K562 (cell line): Measurements from ENCODE around the gene ZBTB20. TPM values are rescaled to one million over a fixed set of nuclear protein-coding genes. Genes with fewer than 3 reads are reported as not detected.

Source experiments
- ATAC-seq: fragments of 200-7000 bp; cut with Tn5 transposase; 3 replicates; pipeline ENCODE4 v1.9.1; 2020; ENCODE audit warnings: moderate library complexity
- BruUV-seq: library from RNA; stranded (reverse); fragments of 400-500 nt; replicated peaks from 2 replicates; lab custom pipeline; 2021; lab: Mats Ljungman, UMichigan
- CTCF ChIA-PET: fragments of 300-600 bp; formaldehyde crosslinking; extraction: SDS; loops from one replicate; lab custom pipeline; 2021; ENCODE audit warnings: low intra/inter-chr PET ratio; lab: Yijun Ruan, JAX
- POLR2A ChIA-PET: fragments of 300-600, 350-650 bp; sonication (Branson Sonifier 250); formaldehyde crosslinking; extraction: SDS; loops from one replicate; lab custom pipeline; 2021; ENCODE audit warnings: antibody characterized with exemption, inconsistent platforms; lab: Yijun Ruan, JAX
- DNase-seq, 4 experiments: peaks; one replicate each; pipeline versions ENCODE4 v3.0.0 to v3.0.0-alpha.2; 2011 to 2018; ENCODE audit warnings: low spot score in 3 of 4, mixed read lengths in 3 of 4; ENCODE audit errors: extremely low read depth in 1 of 4
- FAIRE-seq: peaks from 2 replicates; lab custom pipeline; 2011; peaks lifted over from hg19 to GRCh38; lab: Jason Lieb, UNC
- H2AFZ ChIP-seq: 2 replicates; pipeline ENCODE4 v1.6.0; 2011; ENCODE audit warnings: low read depth, low read length, control low read depth, inconsistent platforms
- H3K27ac ChIP-seq: fragments of 200-600 bp; 3 replicates; pipeline ENCODE4 v1.8.0; 2011; ENCODE audit warnings: low read depth, mild to moderate bottlenecking, control low read depth, inconsistent platforms, low read length, moderate library complexity, mixed read lengths; ENCODE audit errors: extremely low read depth
- H3K27me3 ChIP-seq, 2 experiments: fragments of 300-600 bp in 1 of 2; 2 replicates in 1 of 2; 3 replicates in 1 of 2; pipeline versions ENCODE4 v1.6.0 to v1.8.0; 2011; ENCODE audit warnings: inconsistent platforms in 2 of 2, low read length in 2 of 2, mild to moderate bottlenecking in 1 of 2, mixed read lengths in 1 of 2, moderate library complexity in 1 of 2; ENCODE audit not compliant: control insufficient read depth in 2 of 2, insufficient read depth in 2 of 2
- H3K36me3 ChIP-seq: fragments of 300-600 bp; 3 replicates; pipeline ENCODE4 v1.8.0; 2011; ENCODE audit warnings: mild to moderate bottlenecking, low read length, inconsistent platforms; ENCODE audit not compliant: control insufficient read depth, insufficient read depth
- H3K4me1 ChIP-seq, 2 experiments: fragments of 200-600 bp in 1 of 2; replicated peaks in 1 of 2; 2 replicates in 1 of 2; 3 replicates in 1 of 2; pipeline versions ENCODE4 v1.5.1 to v1.8.0; 2011; ENCODE audit warnings: inconsistent platforms in 2 of 2, low read length in 2 of 2, mild to moderate bottlenecking in 1 of 2, mixed read lengths in 1 of 2, moderate library complexity in 1 of 2; ENCODE audit not compliant: control insufficient read depth in 2 of 2, insufficient read depth in 2 of 2
- H3K4me2 ChIP-seq: 2 replicates; pipeline ENCODE4 v1.6.1; 2011; ENCODE audit warnings: low read length, control low read depth, inconsistent platforms, mixed read lengths; ENCODE audit not compliant: insufficient read depth
- H3K4me3 ChIP-seq: fragments of 200-600 bp; sonication (generic), shearing (Covaris generic); 2 replicates; pipeline ENCODE4 v1.5.1; 2016; ENCODE audit warnings: control low read depth, inconsistent platforms
- H3K79me2 ChIP-seq: fragments of 200-600 bp; 3 replicates; pipeline ENCODE4 v1.8.0; 2011; ENCODE audit warnings: low read length, inconsistent platforms; ENCODE audit not compliant: control insufficient read depth, insufficient read depth
- H3K9ac ChIP-seq, 2 experiments: 2 replicates each; pipeline versions ENCODE4 v1.6.0 to v1.6.1; 2011; ENCODE audit warnings: low read depth in 2 of 2, low read length in 2 of 2, control low read depth in 1 of 2, inconsistent platforms in 1 of 2, mild to moderate bottlenecking in 1 of 2, mixed read lengths in 1 of 2; ENCODE audit not compliant: insufficient read depth in 1 of 2
- H3K9me1 ChIP-seq: one replicate; pipeline ENCODE4 v1.6.0; 2011; ENCODE audit warnings: inconsistent platforms, mild to moderate bottlenecking, low read length, moderate library complexity; ENCODE audit not compliant: control insufficient read depth, insufficient read depth
- H3K9me3 ChIP-seq: replicated peaks from 2 replicates; pipeline ENCODE4 v1.5.1; 2011; ENCODE audit warnings: low read depth, low read length, inconsistent platforms; ENCODE audit not compliant: control insufficient read depth, insufficient read depth
- H4K20me1 ChIP-seq: replicated peaks from 2 replicates; pipeline ENCODE4 v1.6.1; 2011; ENCODE audit warnings: low read length, inconsistent platforms, mixed read lengths; ENCODE audit not compliant: control insufficient read depth, insufficient read depth
- CBFA2T2 ChIP-seq: fragments of 450-650 bp; conservative IDR thresholded peaks from 2 replicates; pipeline ENCODE4 v1.6.1; 2017; ENCODE audit warnings: mild to moderate bottlenecking
- CBX8 ChIP-seq: fragments of 200-600 bp; sonication (generic); IDR thresholded peaks from 2 replicates; pipeline ENCODE4 v1.6.1; 2012; ENCODE audit warnings: borderline replicate concordance, mixed run types, low read depth, mild to moderate bottlenecking, moderate library complexity, mixed read lengths, low read length, control low read depth, inconsistent platforms; ENCODE audit not compliant: poor library complexity, severe bottlenecking; ENCODE audit errors: extremely low read depth
- EZH2 ChIP-seq: IDR thresholded peaks from 2 replicates; pipeline ENCODE4 v1.6.1; 2012; ENCODE audit warnings: low read depth, mild to moderate bottlenecking, inconsistent platforms, low read length, borderline replicate concordance
- KDM4B ChIP-seq, 2 experiments: fragments of 450-650 bp in 1 of 2; sonication (generic) in 1 of 2; IDR thresholded peaks; 2 replicates each; pipeline ENCODE4 v1.6.1; 2016 to 2017; ENCODE audit warnings: borderline replicate concordance in 2 of 2, antibody characterized with exemption in 1 of 2, low read depth in 1 of 2, mild to moderate bottlenecking in 1 of 2
- MIER1 ChIP-seq: fragments of 450-650 bp; IDR thresholded peaks from 2 replicates; pipeline ENCODE4 v1.6.1; 2016; ENCODE audit warnings: antibody characterized with exemption, mild to moderate bottlenecking, low read depth
- POLR2AphosphoS5 ChIP-seq: IDR thresholded peaks from 2 replicates; pipeline ENCODE4 v1.6.1; 2011; ENCODE audit warnings: mild to moderate bottlenecking, low read depth, low read length, moderate library complexity; ENCODE audit not compliant: control insufficient read depth, insufficient read depth
- PRPF4 ChIP-seq: fragments of 200-400 bp; formaldehyde crosslinking; IDR thresholded peaks from one replicate; pipeline ENCODE4 v1.6.1; 2017; ENCODE audit warnings: low read length, low read depth, mild to moderate bottlenecking; ENCODE audit not compliant: insufficient read depth, poor library complexity, severe bottlenecking
- PTRF ChIP-seq: fragments of 450-650 bp; IDR thresholded peaks from 2 replicates; pipeline ENCODE4 v1.6.1; 2016; ENCODE audit warnings: mild to moderate bottlenecking, missing genetic modification characterization, missing compliant biosample characterization
- RBM34 ChIP-seq: fragments of 200-400 bp; formaldehyde crosslinking; IDR thresholded peaks from 2 replicates; pipeline ENCODE4 v1.6.1; 2018; ENCODE audit warnings: low read length, borderline replicate concordance; ENCODE audit not compliant: insufficient read depth
- SAFB2 ChIP-seq: fragments of 200-400 bp; formaldehyde crosslinking; IDR thresholded peaks from 2 replicates; pipeline ENCODE4 v1.6.1; 2018; ENCODE audit warnings: borderline replicate concordance, low read length, low read depth, moderate library complexity; ENCODE audit not compliant: severe bottlenecking
- STAG1 ChIP-seq: sonication (generic); formaldehyde crosslinking; IDR thresholded peaks from 2 replicates; pipeline ENCODE4 v1.5.0; 2020; ENCODE audit warnings: missing genetic modification reagents, borderline replicate concordance
- ZHX1 ChIP-seq: fragments of 150-350 bp; conservative IDR thresholded peaks from 2 replicates; pipeline ENCODE4 v1.6.1; 2014; ENCODE audit warnings: low read length
- ZNF707 ChIP-seq: fragments of 250-450 bp; sonication (Bioruptor Pico); conservative IDR thresholded peaks from 2 replicates; pipeline ENCODE4 v1.8.0; 2022; ENCODE audit warnings: inconsistent platforms, mild to moderate bottlenecking, moderate library complexity
- WGBS: fragments of 100-300 bp; shearing (Covaris generic); methylation state at CpG from one replicate; pipeline ENCODE4 v1.1.6; 2016; ENCODE audit warnings: low coverage, mixed read lengths; ENCODE audit not compliant: insufficient coverage; ENCODE audit errors: missing lambda C conversion rate; 5-methylcytosine and 5-hydroxymethylcytosine counted together
- in situ Hi-C: fragments of 300-500 bp; cut with MboI; formaldehyde crosslinking; loops from 4 replicates; pipeline ENCODE4 v1.15.0; 2018; ENCODE audit warnings: inconsistent platforms, mixed read lengths
- intact Hi-C: fragments of 100-400 bp; cut with micrococcal nuclease; formaldehyde crosslinking; loops from 2 replicates; pipeline ENCODE4 v1.14.2; 2022
- polyA plus RNA-seq, 8 experiments: library from polyadenylated mRNA; depleted of rRNA in 4 of 8; stranded (reverse) in 5 of 8; unstranded in 3 of 8; fragments of >200 nt; fragmentation: Nextera tagmentation in 2 of 8; fragmentation: Illumina TruSeq in 1 of 8; extraction: Ambion mirVana in 2 of 8; extraction: Trizol in 1 of 8; gene quantifications; 2 replicates each; pipeline versions ENCODE4 v1.2.1 to v1.2.3, GENCODE V29; 2011 to 2014; ENCODE audit warnings: inconsistent platforms in 1 of 8, missing spikeins in 1 of 8
- total RNA-seq, 7 experiments: library from RNA; depleted of rRNA in 6 of 7; stranded (reverse); fragments of >200 nt in 6 of 7; fragmentation: Illumina TruSeq in 2 of 7; extraction: Trizol in 2 of 7; gene quantifications; 2 replicates each; pipeline versions ENCODE4 v1.2.1 to v1.2.3, GENCODE V29; 2011 to 2021; ENCODE audit warnings: low replicate concordance in 1 of 7
- TF ChIP-seq, protein P1 (sequence below): fragments of 450-650 bp; IDR thresholded peaks from one replicate; pipeline ENCODE4 v1.6.1; 2018; ENCODE audit warnings: mild to moderate bottlenecking, moderate library complexity; ENCODE audit not compliant: partially characterized antibody

ZBTB20 gene
- total and polyA plus RNA-seq, 9 of the 15 experiments (the other 6 are each of a cell fraction or from before 2014, with no cell fraction given): 0.17 to 1.7 (median 0.45) TPM

- no TSS peak for BruUV-seq
- POLR2A ChIA-PET: no interaction called here
- in situ Hi-C loops: no loop called here
Measured at GRCh38 chr3:114469070-114469469, 678.0 kb downstream of the ZBTB20 start.

DNA sequence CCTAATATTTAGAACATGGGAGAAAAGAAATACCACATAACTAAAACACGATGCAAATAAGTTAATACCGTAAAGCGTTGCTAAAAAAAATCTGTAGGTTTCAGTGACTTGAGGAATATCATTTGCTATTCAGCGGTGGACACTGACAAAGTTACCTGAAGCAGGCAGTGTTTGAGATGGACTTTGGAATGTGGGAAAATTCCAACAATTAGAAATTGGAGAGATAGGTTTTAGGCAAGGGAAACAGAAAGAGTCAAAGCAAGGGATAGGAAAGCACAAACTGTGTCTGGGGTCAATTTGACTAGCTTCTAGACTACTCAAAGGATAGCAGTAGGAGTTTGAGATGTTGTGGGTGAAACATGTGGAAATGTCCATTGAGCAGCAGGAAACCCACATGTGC is 680.3 kb downstream of the ZBTB20 start:
- H3K4me1 ChIP-seq: no peaks in the 10 kb centered on the region
- DNase-seq (no peak), ATAC-seq (no peak), FAIRE-seq (no peak)
- no peaks in the 10 kb centered on the region for H3K36me3 ChIP-seq
- H3K9ac ChIP-seq: no peak overlapping the region
- in situ Hi-C loops: no loop called here
- H3K9me1 ChIP-seq: no peaks in the 10 kb centered on the region
- WGBS: 4% methylated on average over 4 of the region's 4 CpGs
- intact Hi-C loops: no loop called here
- no peaks in the 10 kb centered on the region for H4K20me1 ChIP-seq
- CTCF ChIA-PET: no interaction called here
- no peaks in the 10 kb centered on the region for H3K79me2 ChIP-seq
- H3K4me3 ChIP-seq: no peak overlapping the region
- H3K27ac ChIP-seq: no peak overlapping the region
- BruUV-seq: no TSS peak
- no peaks in the 10 kb centered on the region for H3K27me3 ChIP-seq
- H3K4me2 ChIP-seq: no peak overlapping the region
- POLR2A ChIA-PET: no interaction called here
- H2AFZ ChIP-seq: no peak overlapping the region
- no peaks in the 10 kb centered on the region for H3K9me3 ChIP-seq
- TF ChIP-seq RBM34: no peak
- TF ChIP-seq, protein P1, sequence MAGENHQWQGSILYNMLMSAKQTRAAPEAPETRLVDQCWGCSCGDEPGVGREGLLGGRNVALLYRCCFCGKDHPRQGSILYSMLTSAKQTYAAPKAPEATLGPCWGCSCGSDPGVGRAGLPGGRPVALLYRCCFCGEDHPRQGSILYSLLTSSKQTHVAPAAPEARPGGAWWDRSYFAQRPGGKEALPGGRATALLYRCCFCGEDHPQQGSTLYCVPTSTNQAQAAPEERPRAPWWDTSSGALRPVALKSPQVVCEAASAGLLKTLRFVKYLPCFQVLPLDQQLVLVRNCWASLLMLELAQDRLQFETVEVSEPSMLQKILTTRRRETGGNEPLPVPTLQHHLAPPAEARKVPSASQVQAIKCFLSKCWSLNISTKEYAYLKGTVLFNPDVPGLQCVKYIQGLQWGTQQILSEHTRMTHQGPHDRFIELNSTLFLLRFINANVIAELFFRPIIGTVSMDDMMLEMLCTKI: no peak
- no peak for TF ChIP-seq PRPF4
- no peak for TF ChIP-seq MIER1
- no peak for TF ChIP-seq ZHX1
- no peak for TF ChIP-seq CBFA2T2
- TF ChIP-seq EZH2: no peak
- no peak for TF ChIP-seq ZNF707 (CRISPR knock-in tag)
- no peak for TF ChIP-seq SAFB2
- no peak for TF ChIP-seq CBX8

More at GRCh38 chr3:114469070-114469469, 678.0 kb downstream of the ZBTB20 start:
- no peak for DNase-seq
- FAIRE-seq: no peak
- intact Hi-C loops: no loop called here
- Histone ChIP-seq H3K4me1 (no peaks in the 10 kb centered on the region), H3K4me2 (no peak overlapping the region), H3K27ac (no peak overlapping the region), H3K9me3 (no peaks in the 10 kb centered on the region), H3K36me3 (no peaks in the 10 kb centered on the region), H3K27me3 (no peaks in the 10 kb centered on the region), H2AFZ (no peak overlapping the region), H4K20me1 (no peaks in the 10 kb centered on the region), H3K4me3 (no peak overlapping the region), H3K9me1 (no peaks in the 10 kb centered on the region), H3K79me2 (no peaks in the 10 kb centered on the region), H3K9ac (no peak overlapping the region)
- WGBS: 0% methylated on average over 1 of the region's 1 CpG
- no peak for TF ChIP-seq PTRF (tag)
- no peak for TF ChIP-seq POLR2AphosphoS5
- no peak for TF ChIP-seq STAG1 (CRISPR knock-in tag)
- TF ChIP-seq KDM4B (IDR thresholded peaks at IDR 0.05; ENCODE audit: borderline replicate concordance in 2 of 2, low read depth in 1 of 2): no peak
- CTCF ChIA-PET: no interaction called here
- no peak for ATAC-seq
